ENCODE measurements around the gene DENND1B.

Gene DENND1B
- 38.6 to 64.4 (median 63.2) reads per million in 3 experiments for total RNA-seq

- peak; percentile 85 for DNase-seq
Observed at GRCh38 chr1:197775282-197776262, at the start of gene DENND1B. DENND1B (minus strand) TSS chr1:197775480; CDS start chr1:197775155, 325 bp downstream.

GRCh38 chr1:197814306-197814705 lies 39.0 kb upstream of the DENND1B start:
- no peak for DNase-seq

- no peak for DNase-seq
Observed at GRCh38 chr1:197813741-197814140, 38.5 kb upstream of the DENND1B start.

GRCh38 chr1:197811769-197812168 lies 36.5 kb upstream of the DENND1B start:
- no peak for DNase-seq

GRCh38 chr1:197810812-197811211 lies 35.5 kb upstream of the DENND1B start:
- no peak for DNase-seq

- DNase-seq = no peak
Observed at GRCh38 chr1:197808880-197809279, 33.6 kb upstream of the DENND1B start.

- no peak for DNase-seq
Observed at GRCh38 chr1:197807739-197808453, 32.6 kb upstream of the DENND1B start.

- no peak for DNase-seq
Observed at GRCh38 chr1:197807216-197807615, 31.9 kb upstream of the DENND1B start.

GRCh38 chr1:197806718-197807117 lies 31.4 kb upstream of the DENND1B start:
- DNase-seq = no peak

- DNase-seq = no peak
Observed at GRCh38 chr1:197801684-197802083, 26.4 kb upstream of the DENND1B start.

- DNase-seq = no peak
Observed at GRCh38 chr1:197801111-197801482, 25.8 kb upstream of the DENND1B start.

GRCh38 chr1:197800379-197801110 lies 25.3 kb upstream of the DENND1B start:
- no peak for DNase-seq

- no peak for DNase-seq
Observed at GRCh38 chr1:197799271-197799670, 24.0 kb upstream of the DENND1B start.

GRCh38 chr1:197798492-197798891 lies 23.2 kb upstream of the DENND1B start:
- DNase-seq = no peak

GRCh38 chr1:197797010-197797409 lies 21.7 kb upstream of the DENND1B start:
- no peak for DNase-seq

GRCh38 chr1:197788741-197789739 lies 13.8 kb upstream of the DENND1B start:
- no peak for DNase-seq

- DNase-seq = no peak
Observed at GRCh38 chr1:197787623-197788536, 12.6 kb upstream of the DENND1B start.

- no peak for DNase-seq
Observed at GRCh38 chr1:197787056-197787455, 11.8 kb upstream of the DENND1B start.

GRCh38 chr1:197786280-197786679 lies 11.0 kb upstream of the DENND1B start:
- no peak for DNase-seq

GRCh38 chr1:197783510-197783948 lies 8.2 kb upstream of the DENND1B start:
- DNase-seq = no peak
